Caki2 (cell line): ENCODE results near the gene OR5A2. TPM values are rescaled to one million over a fixed set of nuclear protein-coding genes. Genes with fewer than 3 reads are reported as not detected.
"Not testable (repeated sequence)": the region's sequence is repeated elsewhere in the genome, so short reads cannot be mapped to it uniquely, and the experiment has no call there.

Experiments used
- DNase-seq: peaks from one replicate; pipeline ENCODE4 v3.0.0-alpha.2; 2015; ENCODE audit warnings: low read depth
- in situ Hi-C: cut with HindIII; loops from 2 replicates; pipeline ENCODE4 v1.10.0; 2016; ENCODE audit warnings: low sequenced_read_pairs, low pct_unique_long_range_greater_than_20kb, mixed read lengths
- total RNA-seq: library from RNA; depleted of rRNA; stranded (reverse); fragments of >200 nt; shearing (Covaris generic); gene quantifications from 2 replicates; pipeline ENCODE4 v1.2.3, GENCODE V29; 2014; ENCODE audit warnings: low replicate concordance; rRNA removed

Gene OR5A2
- total RNA-seq, 1 experiment from 2014 or later, result not detected

DNA sequence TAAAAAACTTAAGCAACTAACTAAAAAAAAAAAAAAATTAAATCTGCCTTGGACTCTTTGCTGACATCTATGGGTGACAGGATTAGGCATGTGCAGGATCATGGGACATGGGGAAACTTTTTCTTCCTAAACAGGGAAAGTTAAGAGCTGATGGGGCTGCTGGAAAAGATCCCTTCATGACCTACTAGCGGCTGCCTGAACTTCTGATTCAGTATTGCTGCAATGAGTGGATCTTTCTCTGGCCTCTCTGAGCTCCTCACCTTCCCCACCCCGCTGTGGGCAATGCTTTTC, 25.0 kb downstream of the OR5A2 start:
- in situ Hi-C loops, result no loop called here
- DNase-seq, result no peak

DNA sequence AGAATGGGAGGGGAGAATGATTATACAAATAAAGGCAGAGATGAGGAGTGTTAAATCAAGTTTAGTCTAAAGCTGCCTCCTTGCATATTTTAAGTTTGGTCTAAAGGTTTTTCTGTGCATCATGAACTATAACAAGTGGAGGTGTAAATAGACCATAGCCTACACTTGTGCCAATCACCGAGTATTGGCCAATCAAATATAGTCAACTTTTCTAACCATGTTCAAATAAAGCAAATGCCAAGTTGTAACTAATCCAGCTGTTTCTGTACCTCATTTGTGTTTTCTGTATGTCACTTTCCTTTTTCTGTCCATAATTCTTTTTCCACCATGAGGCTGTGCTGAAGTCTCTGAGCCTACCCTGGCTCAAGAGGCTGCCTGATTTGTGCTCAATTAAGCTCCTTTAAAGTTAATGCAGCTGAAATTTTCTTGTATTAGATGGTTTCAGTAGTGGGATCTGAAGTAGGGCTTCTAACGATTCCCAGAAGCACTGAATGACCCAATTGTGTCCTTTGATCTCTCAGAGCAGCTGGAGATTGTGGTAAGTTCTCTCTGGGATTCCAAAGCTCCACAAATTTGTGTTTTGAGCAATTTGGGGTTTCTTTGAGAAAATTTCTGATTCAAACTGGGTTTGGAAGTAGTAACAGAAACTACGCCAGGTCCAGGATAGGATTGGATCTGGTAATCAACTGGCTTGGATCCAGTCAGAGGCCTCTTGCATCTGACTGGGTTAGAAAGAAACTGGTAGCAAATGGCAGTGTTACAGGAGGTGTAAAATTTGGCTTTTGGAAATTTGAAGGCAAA, 25.6 kb downstream of the OR5A2 start:
- in situ Hi-C loops, result no loop called here
- no peak for DNase-seq

DNA sequence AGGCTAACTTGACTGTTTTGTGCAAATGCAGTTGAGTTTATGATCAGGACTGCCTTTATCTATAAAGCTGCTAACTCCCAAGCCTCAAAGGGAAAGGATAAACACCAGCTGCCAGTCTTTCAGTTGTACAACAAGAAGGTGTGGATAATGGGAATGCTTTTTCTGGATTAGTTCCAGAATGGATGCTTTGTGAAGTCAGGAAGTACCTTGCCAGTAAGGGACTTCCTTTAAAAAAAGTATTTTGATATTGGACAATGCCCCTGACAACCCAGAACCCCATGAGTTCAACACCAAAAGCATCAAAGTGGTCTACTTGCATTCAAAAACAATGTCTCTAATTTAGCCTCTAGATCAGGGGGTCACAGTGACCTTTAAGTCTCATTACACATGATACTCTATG, 32.0 kb downstream of the OR5A2 start:
- DNase-seq, result no peak
- in situ Hi-C loops, result no loop called here

DNA sequence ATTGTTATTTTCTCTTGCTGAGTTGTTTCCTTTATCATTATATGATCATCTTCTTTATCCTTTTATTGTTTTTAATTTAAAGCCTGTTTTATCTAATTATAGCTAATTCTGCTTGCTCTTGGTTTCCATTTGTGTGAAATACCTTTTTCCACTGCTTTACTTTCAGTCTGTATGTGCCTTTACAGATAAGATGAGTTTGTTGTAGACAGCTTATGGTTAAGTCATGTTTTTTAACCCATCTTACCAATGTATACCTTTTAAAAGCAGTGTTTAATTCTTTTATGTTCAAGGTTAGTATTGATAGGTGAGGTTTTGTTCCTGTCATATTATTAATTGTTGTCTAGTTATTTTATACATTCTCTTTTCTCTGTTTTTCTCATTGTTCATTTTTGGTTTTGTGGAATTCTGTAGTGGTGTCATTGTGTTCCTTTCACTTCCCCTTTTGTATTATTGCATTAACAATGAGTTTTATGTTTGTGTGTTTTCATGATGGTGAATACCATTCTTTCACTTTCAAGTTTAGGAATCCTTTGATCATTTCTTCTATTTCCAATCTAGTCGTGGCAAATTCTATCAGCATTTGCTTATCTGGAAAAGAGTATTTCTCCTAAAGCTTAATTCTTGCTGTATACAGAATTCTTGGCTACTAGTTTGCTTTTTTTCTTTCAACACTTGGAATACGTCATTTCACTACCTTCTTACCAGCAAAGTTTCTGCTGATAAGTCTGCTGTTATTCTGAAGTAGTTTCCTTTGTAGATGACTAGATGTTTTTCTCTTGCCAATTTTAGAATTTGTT, 45.8 kb downstream of the OR5A2 start:
- DNase-seq, result no peak
- in situ Hi-C loops, result no loop called here

DNA sequence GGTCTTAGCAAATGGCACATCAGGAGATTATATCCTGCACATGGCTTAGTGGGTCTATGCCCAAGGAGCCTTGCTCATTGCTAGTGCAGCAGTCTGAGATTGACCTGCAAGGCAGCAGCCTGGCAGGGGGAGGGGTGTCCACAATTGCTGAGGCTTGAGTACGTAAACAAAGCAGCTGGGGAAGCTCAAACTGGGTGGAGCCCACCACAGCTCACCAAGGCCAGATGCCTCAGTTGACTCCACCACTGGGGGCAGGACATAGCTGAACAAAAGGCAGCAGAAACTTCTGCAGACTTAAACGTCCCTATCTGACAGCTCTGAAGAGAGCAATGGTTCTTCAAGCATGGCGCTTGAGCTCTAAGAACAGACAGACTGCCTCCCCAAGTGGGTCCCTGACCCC, 53.9 kb downstream of the OR5A2 start:
- DNase-seq, in situ Hi-C loops: not testable (repeated sequence)

DNA sequence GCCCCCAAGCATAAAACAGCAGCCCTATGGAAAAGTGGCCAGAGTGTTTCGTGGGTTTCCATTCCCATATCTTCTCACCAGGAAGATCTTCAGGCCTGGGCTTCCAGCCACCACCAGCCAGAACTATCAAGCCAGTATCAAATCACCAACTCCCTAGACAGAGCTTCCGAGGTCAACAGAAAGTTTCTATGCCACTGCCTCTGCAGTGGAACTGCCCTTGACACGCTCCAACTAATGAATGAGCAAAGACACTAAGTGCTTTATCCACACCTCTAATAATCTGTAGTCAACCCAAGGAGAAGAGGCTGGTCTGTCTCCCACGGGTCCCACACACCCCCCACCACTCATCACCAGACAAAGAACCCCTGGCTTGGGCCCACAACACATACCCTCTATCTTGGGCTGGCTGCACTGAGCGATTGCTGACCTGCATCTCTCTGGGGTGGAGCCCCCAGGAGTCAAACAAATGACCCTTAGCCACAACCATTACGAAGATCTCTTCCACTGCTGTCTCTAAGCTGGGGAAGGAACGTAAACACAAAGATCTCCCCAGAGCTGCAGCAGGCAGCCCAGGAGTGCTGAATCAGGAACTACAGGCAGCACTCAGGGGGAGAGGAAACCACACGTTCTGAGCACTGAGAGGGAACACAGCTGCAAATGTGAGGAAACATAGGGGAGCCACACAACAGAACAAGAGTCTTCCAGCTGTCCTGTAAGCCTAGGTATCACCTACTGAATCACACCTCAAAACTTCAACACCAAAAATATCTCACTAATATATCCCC, 57.8 kb downstream of the OR5A2 start:
- DNase-seq, result no peak
- in situ Hi-C loops, result no loop called here

Other genes with a start within 250 kb of the OR5A2 start
- not detected in 2 replicates for gene MPEG1, start 213.5 kb downstream of the OR5A2 start, total RNA-seq
- not detected in 2 replicates for gene OR5AN1, start 67.5 kb downstream of the OR5A2 start, total RNA-seq
- not detected in 2 replicates for gene OR5A1, start 10.1 kb upstream of the OR5A2 start, total RNA-seq
- gene OR4D6, start 30.5 kb upstream of the OR5A2 start, total RNA-seq, result not detected in 2 replicates
- not detected in 2 replicates for gene OR4D10, start 46.9 kb upstream of the OR5A2 start, total RNA-seq
- gene OR4D11, start 77.2 kb upstream of the OR5A2 start, total RNA-seq, result not detected in 2 replicates
- not detected in 2 replicates for gene OR4D9, start 85.1 kb upstream of the OR5A2 start, total RNA-seq
- 15.4 and 24.5 TPM in 2 replicates for gene OSBP, start 189.4 kb upstream of the OR5A2 start, total RNA-seq
- 6.5 and 7.4 TPM in 2 replicates for gene PATL1, start 242.6 kb upstream of the OR5A2 start, total RNA-seq